ENCODE data around the gene MYO18B. TPM values are rescaled to one million over a fixed set of nuclear protein-coding genes. Genes with fewer than 3 reads are reported as not detected.

Gene MYO18B
- total RNA-seq, 1 donor from 2014 or later: 0.07 TPM

- Mint-ChIP-seq H3K9me3 (ENCODE audit: unreplicated experiment) (no peaks in the 10 kb centered on the region), H3K27ac (ENCODE audit: unreplicated experiment) (no peak overlapping the region), H3K27me3 (ENCODE audit: low read depth, unreplicated experiment) (peaks cover 15% of the 10 kb centered on the region), H3K36me3 (ENCODE audit: low read depth, unreplicated experiment) (no peaks in the 10 kb centered on the region), H3K4me3 (ENCODE audit: unreplicated experiment) (no peak overlapping the region), H3K4me1 (ENCODE audit: low read depth, unreplicated experiment) (no peaks in the 10 kb centered on the region)
- FAIRE-seq: no peak
- no peak overlapping the region for H3K27ac ChIP-seq (ENCODE audit: low read depth, low read length)
- no peak overlapping the region for H3K4me3 ChIP-seq (ENCODE audit: insufficient read depth, low read depth, low read length)
- no peaks in the 10 kb centered on the region for H4K20me1 ChIP-seq (ENCODE audit: insufficient read depth, low read length)
- no peaks in the 10 kb centered on the region for H3K79me2 ChIP-seq (ENCODE audit: insufficient read depth, low read length)
- no peak overlapping the region for H3K9ac ChIP-seq (ENCODE audit: low read length)
- no peaks in the 10 kb centered on the region for H3K4me1 ChIP-seq (ENCODE audit: insufficient read depth, low read length)
- H3K4me2 ChIP-seq (ENCODE audit: low read length): no peak overlapping the region
- TF ChIP-seq, protein P1, sequence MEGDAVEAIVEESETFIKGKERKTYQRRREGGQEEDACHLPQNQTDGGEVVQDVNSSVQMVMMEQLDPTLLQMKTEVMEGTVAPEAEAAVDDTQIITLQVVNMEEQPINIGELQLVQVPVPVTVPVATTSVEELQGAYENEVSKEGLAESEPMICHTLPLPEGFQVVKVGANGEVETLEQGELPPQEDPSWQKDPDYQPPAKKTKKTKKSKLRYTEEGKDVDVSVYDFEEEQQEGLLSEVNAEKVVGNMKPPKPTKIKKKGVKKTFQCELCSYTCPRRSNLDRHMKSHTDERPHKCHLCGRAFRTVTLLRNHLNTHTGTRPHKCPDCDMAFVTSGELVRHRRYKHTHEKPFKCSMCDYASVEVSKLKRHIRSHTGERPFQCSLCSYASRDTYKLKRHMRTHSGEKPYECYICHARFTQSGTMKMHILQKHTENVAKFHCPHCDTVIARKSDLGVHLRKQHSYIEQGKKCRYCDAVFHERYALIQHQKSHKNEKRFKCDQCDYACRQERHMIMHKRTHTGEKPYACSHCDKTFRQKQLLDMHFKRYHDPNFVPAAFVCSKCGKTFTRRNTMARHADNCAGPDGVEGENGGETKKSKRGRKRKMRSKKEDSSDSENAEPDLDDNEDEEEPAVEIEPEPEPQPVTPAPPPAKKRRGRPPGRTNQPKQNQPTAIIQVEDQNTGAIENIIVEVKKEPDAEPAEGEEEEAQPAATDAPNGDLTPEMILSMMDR (IDR thresholded peaks at IDR 0.05; ENCODE audit: insufficient read depth, low read depth, low read length): no peak
- TF ChIP-seq EZH2 (IDR thresholded peaks at IDR 0.05; ENCODE audit: insufficient read depth, low read length): no peak
- DNase-seq (ENCODE audit: low read depth): no peak
- H3K36me3 ChIP-seq (ENCODE audit: insufficient read depth, low read length): no peaks in the 10 kb centered on the region
- H3K27me3 ChIP-seq (ENCODE audit: insufficient read depth, low read length): no peaks in the 10 kb centered on the region
- H3K9me3 ChIP-seq (ENCODE audit: insufficient read depth, low read depth, low read length): peaks cover 2% of the 10 kb centered on the region
- H2AFZ ChIP-seq (ENCODE audit: low read depth, low read length): no peak overlapping the region
Observed at GRCh38 chr22:25899566-25899965, 157.6 kb downstream of the MYO18B start.

GRCh38 chr22:25900390-25900789 is 158.4 kb downstream of the MYO18B start:
- DNase-seq (ENCODE audit: low read depth) (no peak), FAIRE-seq (no peak)
- Mint-ChIP-seq H3K27me3 (ENCODE audit: low read depth, unreplicated experiment) (peaks cover 10% of the 10 kb centered on the region), H3K27ac (ENCODE audit: unreplicated experiment) (no peak overlapping the region), H3K4me3 (ENCODE audit: unreplicated experiment) (no peak overlapping the region), H3K9me3 (ENCODE audit: unreplicated experiment) (no peaks in the 10 kb centered on the region), H3K4me1 (ENCODE audit: low read depth, unreplicated experiment) (no peaks in the 10 kb centered on the region), H3K36me3 (ENCODE audit: low read depth, unreplicated experiment) (no peaks in the 10 kb centered on the region)
- Histone ChIP-seq H2AFZ (ENCODE audit: low read depth, low read length) (no peak overlapping the region), H3K4me1 (ENCODE audit: insufficient read depth, low read length) (no peaks in the 10 kb centered on the region), H3K36me3 (ENCODE audit: insufficient read depth, low read length) (no peaks in the 10 kb centered on the region), H3K9me3 (ENCODE audit: insufficient read depth, low read depth, low read length) (peaks cover 2% of the 10 kb centered on the region), H3K9ac (ENCODE audit: low read length) (no peak overlapping the region), H3K27me3 (ENCODE audit: insufficient read depth, low read length) (no peaks in the 10 kb centered on the region), H3K4me3 (ENCODE audit: insufficient read depth, low read depth, low read length) (no peak overlapping the region), H3K4me2 (ENCODE audit: low read length) (no peak overlapping the region), H3K79me2 (ENCODE audit: insufficient read depth, low read length) (no peaks in the 10 kb centered on the region), H3K27ac (ENCODE audit: low read depth, low read length) (no peak overlapping the region), H4K20me1 (ENCODE audit: insufficient read depth, low read length) (no peaks in the 10 kb centered on the region)
- TF ChIP-seq EZH2 (IDR thresholded peaks at IDR 0.05; ENCODE audit: insufficient read depth, low read length): no peak
- TF ChIP-seq, protein P1 (IDR thresholded peaks at IDR 0.05; ENCODE audit: insufficient read depth, low read depth, low read length): no peak

- H3K27me3 ChIP-seq (ENCODE audit: insufficient read depth, low read length): no peaks in the 10 kb centered on the region
- FAIRE-seq (no peak), DNase-seq (ENCODE audit: low read depth) (no peak)
- peaks cover 2% of the 10 kb centered on the region for H3K9me3 ChIP-seq (ENCODE audit: insufficient read depth, low read depth, low read length)
- no peak overlapping the region for H3K9ac ChIP-seq (ENCODE audit: low read length)
- Mint-ChIP-seq H3K4me3 (ENCODE audit: unreplicated experiment) (no peak overlapping the region), H3K9me3 (ENCODE audit: unreplicated experiment) (no peaks in the 10 kb centered on the region), H3K4me1 (ENCODE audit: low read depth, unreplicated experiment) (no peaks in the 10 kb centered on the region), H3K36me3 (ENCODE audit: low read depth, unreplicated experiment) (no peaks in the 10 kb centered on the region), H3K27ac (ENCODE audit: unreplicated experiment) (no peak overlapping the region), H3K27me3 (ENCODE audit: low read depth, unreplicated experiment) (peaks cover 5% of the 10 kb centered on the region)
- H3K27ac ChIP-seq (ENCODE audit: low read depth, low read length): no peak overlapping the region
- H3K36me3 ChIP-seq (ENCODE audit: insufficient read depth, low read length): no peaks in the 10 kb centered on the region
- no peaks in the 10 kb centered on the region for H3K4me1 ChIP-seq (ENCODE audit: insufficient read depth, low read length)
- no peaks in the 10 kb centered on the region for H3K79me2 ChIP-seq (ENCODE audit: insufficient read depth, low read length)
- no peak for TF ChIP-seq EZH2 (IDR thresholded peaks at IDR 0.05; ENCODE audit: insufficient read depth, low read length)
- no peaks in the 10 kb centered on the region for H4K20me1 ChIP-seq (ENCODE audit: insufficient read depth, low read length)
- no peak overlapping the region for H2AFZ ChIP-seq (ENCODE audit: low read depth, low read length)
- H3K4me2 ChIP-seq (ENCODE audit: low read length): no peak overlapping the region
- no peak overlapping the region for H3K4me3 ChIP-seq (ENCODE audit: insufficient read depth, low read depth, low read length)
Observed at GRCh38 chr22:25900880-25901279, 158.9 kb downstream of the MYO18B start.

Measured in astrocyte (in vitro differentiated cells and primary cell).